Stomach (tissue), 9 donors: ENCODE data around the gene SYT14. TPM values are rescaled to one million over a fixed set of nuclear protein-coding genes. Genes with fewer than 3 reads are reported as not detected.

Experiments used
- DNase-seq, 2 donors: peaks; one replicate each; pipeline versions ENCODE4 v3.0.0 to v3.0.0-alpha.2; 2013 to 2019
- H3K27ac ChIP-seq, 5 donors: fragments of 200-600 bp in 4 of 5; sonication (generic) in 4 of 5; one replicate each; pipeline ENCODE4 v1.5.1; 2013 to 2019; ENCODE audit warnings: mild to moderate bottlenecking in 1 of 5, moderate library complexity in 1 of 5
- H3K27me3 ChIP-seq, 3 donors: fragments of 200-600 bp; sonication (generic); one replicate each; pipeline ENCODE4 v1.5.1; 2017 to 2019; ENCODE audit warnings: mixed run types in 1 of 3
- H3K36me3 ChIP-seq, 4 donors: fragments of 200-600 bp; sonication (generic); 1 replicate in 3 of 4; 2 replicates in 1 of 4; pipeline ENCODE4 v1.5.1; 2016 to 2019
- H3K4me1 ChIP-seq, 4 donors: fragments of 200-600 bp; sonication (generic); one replicate each; pipeline ENCODE4 v1.5.1; 2016 to 2019
- H3K4me3 ChIP-seq, 4 donors: fragments of 200-600 bp; sonication (generic) in 3 of 4; one replicate each; pipeline ENCODE4 v1.5.1; 2016 to 2019; ENCODE audit warnings: mild to moderate bottlenecking in 1 of 4
- H3K9me3 ChIP-seq, 4 donors: fragments of 200-600 bp; sonication (generic); one replicate each; pipeline ENCODE4 v1.5.1; 2016 to 2019
- EP300 ChIP-seq: sonication (generic); formaldehyde crosslinking; IDR thresholded peaks from one replicate; pipeline ENCODE4 v1.6.1; 2017; ENCODE audit warnings: antibody characterized with exemption
- POLR2A ChIP-seq, 4 donors: fragments of 450-650 bp; IDR thresholded peaks; one replicate each; pipeline ENCODE4 v1.6.1; 2016; ENCODE audit warnings: antibody characterized with exemption in 4 of 4, control low read depth in 2 of 4, mild to moderate bottlenecking in 1 of 4, moderate library complexity in 1 of 4
- POLR2AphosphoS5 ChIP-seq, 3 donors: sonication (generic); formaldehyde crosslinking; IDR thresholded peaks; one replicate each; pipeline ENCODE4 v1.6.1; 2016; ENCODE audit warnings: antibody characterized with exemption in 3 of 3
- WGBS, 5 donors: extraction: QIAGEN DNeasy Blood & Tissue Kit in 3 of 5; methylation state at CpG; one replicate each; pipeline versions ENCODE4 v1.1.5 to v1.1.7; 2013 to 2018; 5-methylcytosine and 5-hydroxymethylcytosine counted together
- intact Hi-C: fragments of 100-400 bp; cut with DNase I; formaldehyde crosslinking; loops from one replicate; pipeline ENCODE4 v1.15.1; 2023; ENCODE audit warnings: low total_unique reads
- polyA plus RNA-seq, 3 donors: library from polyadenylated mRNA; stranded (reverse); fragments of 200-250 nt; gene quantifications; one replicate each; pipeline ENCODE4 v1.2.3, GENCODE V29; 2013
- total RNA-seq, 5 donors: library from RNA; depleted of rRNA; stranded (reverse); fragments of >200 nt; gene quantifications; one replicate each; pipeline versions ENCODE4 v1.1.0 to v1.2.3, GENCODE V29; 2014 to 2016
- TF ChIP-seq, protein P1 (sequence below), 7 experiments: fragments of 450-650 bp in 4 of 7; fragments of 200-600 bp in 3 of 7; sonication (generic) in 3 of 7; IDR thresholded peaks; one replicate each; pipeline ENCODE4 v1.5.1; 2016 to 2019; ENCODE audit warnings: antibody characterized with exemption in 7 of 7, control low read depth in 2 of 7, mild to moderate bottlenecking in 1 of 7
- donor health status: healthy with polysubstance abuse.
- donor health status: Bipolar disorder and iron deficiency.
- donor health status: healthy.

The SYT14 gene
- total and polyA plus RNA-seq, 8 donors = 0.03 to 1.1 (median 0.10) TPM; not detected in 4

DNA sequence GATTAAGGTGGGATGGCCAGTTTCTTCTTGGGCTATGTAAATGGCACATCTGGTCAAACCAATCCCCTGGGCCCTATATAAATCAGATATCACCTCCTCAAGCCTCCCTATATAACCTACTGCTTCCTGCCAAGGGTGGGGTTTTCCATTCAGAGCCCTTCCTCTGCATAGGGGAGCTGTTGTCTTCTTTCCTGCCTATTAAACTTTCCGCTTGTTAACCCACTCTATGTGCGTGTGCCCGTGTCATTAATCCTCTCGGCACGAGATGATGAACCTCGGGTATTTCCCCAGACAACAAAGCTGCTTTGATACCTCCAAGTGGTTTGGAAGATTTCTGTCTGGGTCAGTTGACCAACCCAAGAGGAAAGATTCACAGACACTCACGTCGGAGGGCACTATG is 275.3 kb downstream of the SYT14 start:
- Histone ChIP-seq H3K9me3 (no peaks in the 10 kb centered on the region), H3K4me3 (no peak overlapping the region), H3K36me3 (no peaks in the 10 kb centered on the region), H3K27me3 (no peaks in the 10 kb centered on the region), H3K27ac (no peak overlapping the region), H3K4me1 (no peaks in the 10 kb centered on the region)
- WGBS, 5 donors = 70 to 90% (median 84%) methylated on average over 8 of the region's 8 CpGs
- TF ChIP-seq, protein P1, sequence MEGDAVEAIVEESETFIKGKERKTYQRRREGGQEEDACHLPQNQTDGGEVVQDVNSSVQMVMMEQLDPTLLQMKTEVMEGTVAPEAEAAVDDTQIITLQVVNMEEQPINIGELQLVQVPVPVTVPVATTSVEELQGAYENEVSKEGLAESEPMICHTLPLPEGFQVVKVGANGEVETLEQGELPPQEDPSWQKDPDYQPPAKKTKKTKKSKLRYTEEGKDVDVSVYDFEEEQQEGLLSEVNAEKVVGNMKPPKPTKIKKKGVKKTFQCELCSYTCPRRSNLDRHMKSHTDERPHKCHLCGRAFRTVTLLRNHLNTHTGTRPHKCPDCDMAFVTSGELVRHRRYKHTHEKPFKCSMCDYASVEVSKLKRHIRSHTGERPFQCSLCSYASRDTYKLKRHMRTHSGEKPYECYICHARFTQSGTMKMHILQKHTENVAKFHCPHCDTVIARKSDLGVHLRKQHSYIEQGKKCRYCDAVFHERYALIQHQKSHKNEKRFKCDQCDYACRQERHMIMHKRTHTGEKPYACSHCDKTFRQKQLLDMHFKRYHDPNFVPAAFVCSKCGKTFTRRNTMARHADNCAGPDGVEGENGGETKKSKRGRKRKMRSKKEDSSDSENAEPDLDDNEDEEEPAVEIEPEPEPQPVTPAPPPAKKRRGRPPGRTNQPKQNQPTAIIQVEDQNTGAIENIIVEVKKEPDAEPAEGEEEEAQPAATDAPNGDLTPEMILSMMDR (IDR thresholded peaks at IDR 0.05) = no peak
- TF ChIP-seq POLR2A (IDR thresholded peaks at IDR 0.05) = no peak
- no peak for TF ChIP-seq POLR2AphosphoS5 (IDR thresholded peaks at IDR 0.05)
- no peak for TF ChIP-seq EP300
- DNase-seq = no peak
- intact Hi-C loops = no loop called here

GRCh38 chr1:210214573-210215409 is 276.8 kb downstream of the SYT14 start:
- 65 to 72% (median 66%) methylated on average over 4 of the region's 4 CpGs for WGBS, 5 donors
- TF ChIP-seq, protein P1 (IDR thresholded peaks at IDR 0.05) = no peak
- TF ChIP-seq POLR2A (IDR thresholded peaks at IDR 0.05) = no peak
- no peak for TF ChIP-seq EP300
- TF ChIP-seq POLR2AphosphoS5 (IDR thresholded peaks at IDR 0.05) = no peak
- Histone ChIP-seq H3K4me1 (no peaks in the 10 kb centered on the region), H3K27me3 (no peaks in the 10 kb centered on the region), H3K27ac (no peak overlapping the region), H3K9me3 (no peaks in the 10 kb centered on the region), H3K36me3 (no peaks in the 10 kb centered on the region), H3K4me3 (no peak overlapping the region)
- no peak for DNase-seq
- intact Hi-C loops = no loop called here

DNA sequence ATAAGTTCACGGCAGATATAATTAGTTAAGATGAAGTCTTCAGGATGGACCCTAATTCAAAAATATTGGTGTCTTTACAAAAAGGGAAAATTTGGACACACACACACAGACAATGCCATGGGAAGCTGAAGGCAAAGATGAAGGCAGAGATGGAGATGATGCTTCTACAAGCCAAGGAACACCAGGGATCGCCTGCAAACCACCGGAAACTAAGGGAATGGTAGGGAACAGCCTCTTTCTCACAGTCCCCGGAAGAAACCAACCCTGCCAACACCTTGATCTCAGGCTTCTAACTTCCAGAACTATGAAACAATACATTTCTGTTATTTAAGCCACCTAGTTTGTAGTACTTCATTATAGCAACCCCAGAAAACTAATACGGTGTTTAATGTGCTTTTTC is 279.5 kb downstream of the SYT14 start:
- H3K27me3 ChIP-seq = no peaks in the 10 kb centered on the region
- TF ChIP-seq, protein P1 (IDR thresholded peaks at IDR 0.05) = no peak
- TF ChIP-seq POLR2A (IDR thresholded peaks at IDR 0.05) = no peak
- no peak for TF ChIP-seq EP300
- no peak for TF ChIP-seq POLR2AphosphoS5 (IDR thresholded peaks at IDR 0.05)
- DNase-seq = no peak
- no peak overlapping the region for H3K4me3 ChIP-seq
- intact Hi-C loops = no loop called here
- H3K4me1 ChIP-seq = peaks cover 0 to 7% (median 2%) of the 10 kb centered on the region in 4 donors
- 84 to 90% (median 88%) methylated on average over 5 of the region's 5 CpGs for WGBS, 5 donors
- H3K9me3 ChIP-seq = no peaks in the 10 kb centered on the region
- H3K36me3 ChIP-seq = no peaks in the 10 kb centered on the region
- H3K27ac ChIP-seq = no peak overlapping the region

DNA sequence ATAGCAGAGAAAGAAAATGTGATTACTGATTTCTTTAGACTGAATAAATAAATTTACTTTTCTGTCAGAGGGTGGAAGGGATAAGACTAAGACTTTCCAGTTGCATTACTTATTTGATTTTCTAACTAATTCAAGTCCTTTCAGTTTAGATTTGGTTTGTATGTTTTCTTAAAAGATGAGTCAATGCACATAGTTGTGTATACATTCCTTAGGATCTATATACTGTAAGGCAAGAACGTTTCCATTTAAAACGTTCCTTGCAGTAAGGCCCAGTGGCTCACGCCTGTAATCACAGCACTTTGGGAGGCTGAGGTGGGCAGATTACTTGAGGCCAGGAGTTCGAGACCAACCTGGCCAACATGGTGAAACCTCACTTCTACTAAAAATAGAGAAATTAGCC is 280.0 kb downstream of the SYT14 start:
- Histone ChIP-seq H3K36me3 (no peaks in the 10 kb centered on the region), H3K27me3 (no peaks in the 10 kb centered on the region), H3K9me3 (no peaks in the 10 kb centered on the region), H3K4me3 (no peak overlapping the region), H3K27ac (no peak overlapping the region), H3K4me1 (peaks cover 0 to 13% (median 5%) of the 10 kb centered on the region in 4 donors)
- DNase-seq = no peak
- WGBS, 5 donors = 59 to 82% (median 71%) methylated on average over 4 of the region's 4 CpGs
- intact Hi-C loops = no loop called here
- TF ChIP-seq EP300 = no peak
- no peak for TF ChIP-seq POLR2A (IDR thresholded peaks at IDR 0.05)
- TF ChIP-seq, protein P1 (IDR thresholded peaks at IDR 0.05) = no peak
- TF ChIP-seq POLR2AphosphoS5 (IDR thresholded peaks at IDR 0.05) = no peak

Other genes with a start within 250 kb of the SYT14 start
- 1 to 10 TPM in 3 of 5 donors, not detected in 2; 2.0 to 2.9 (median 2.3) TPM for gene HSD11B1, start 233.4 kb upstream of the SYT14 start, total RNA-seq
- gene HSD11B1, start 233.4 kb upstream of the SYT14 start, polyA plus RNA-seq = 10 to 100 TPM in 1 of 3 donors, 1 to 10 TPM in 2; 1.5 to 14.0 (median 4.7) TPM
- 1 to 10 TPM in 4 of 5 donors, not detected in 1; 2.2 to 9.6 (median 3.4) TPM for gene TRAF3IP3, start 182.2 kb upstream of the SYT14 start, total RNA-seq
- 1 to 10 TPM; 2.2 to 6.7 (median 2.6) TPM for gene TRAF3IP3, start 182.2 kb upstream of the SYT14 start, polyA plus RNA-seq
- gene C1orf74, start 153.7 kb upstream of the SYT14 start, total RNA-seq = 1 to 10 TPM in 2 of 5 donors, under 1 TPM in 2, not detected in 1; 0.72 to 3.6 (median 2.0) TPM
- 1 to 10 TPM; 1.3 to 1.8 (median 1.5) TPM for gene C1orf74, start 153.7 kb upstream of the SYT14 start, polyA plus RNA-seq
- 10 to 100 TPM; 11.6 to 64.8 (median 33.5) TPM for gene IRF6, start 132.1 kb upstream of the SYT14 start, total RNA-seq
- 10 to 100 TPM; 19.5 to 27.8 (median 25.2) TPM for gene IRF6, start 132.1 kb upstream of the SYT14 start, polyA plus RNA-seq
- 10 to 100 TPM in 1 of 5 donors, 1 to 10 TPM in 4; 1.4 to 10.6 (median 3.1) TPM for gene UTP25, start 110.2 kb upstream of the SYT14 start, total RNA-seq
- gene UTP25, start 110.2 kb upstream of the SYT14 start, polyA plus RNA-seq = 1 to 10 TPM; 1.1 to 2.1 (median 1.9) TPM